Colonic mucosa (tissue), 4 donors: Measurements from ENCODE around the gene DYNLT2. TPM values are rescaled to one million over a fixed set of nuclear protein-coding genes. Genes with fewer than 3 reads are reported as not detected.

Source experiments
- DNase-seq: peaks from one replicate; pipeline ENCODE4 v3.0.0-alpha.2; 2020
- H3K27ac ChIP-seq: fragments of 200-600 bp; one replicate; pipeline ENCODE4 v1.8.0; 2021
- H3K27me3 ChIP-seq: fragments of 200-600 bp; one replicate; pipeline ENCODE4 v1.8.0; 2021
- H3K36me3 ChIP-seq: fragments of 200-600 bp; one replicate; pipeline ENCODE4 v1.8.0; 2021
- H3K4me1 ChIP-seq: fragments of 200-600 bp; one replicate; pipeline ENCODE4 v1.8.0; 2021; ENCODE audit warnings: mild to moderate bottlenecking
- H3K4me3 ChIP-seq: fragments of 200-600 bp; one replicate; pipeline ENCODE4 v1.8.0; 2021
- H3K9ac ChIP-seq, 2 donors: one replicate each; pipeline ENCODE4 v1.7.0; 2013; ENCODE audit warnings: control low read depth in 2 of 2, low read depth in 2 of 2, low read length in 2 of 2
- H3K9me3 ChIP-seq: fragments of 200-600 bp; one replicate; pipeline ENCODE4 v1.8.0; 2021
- intact Hi-C: fragments of 100-400 bp; cut with DNase I; formaldehyde crosslinking; loops from one replicate; pipeline ENCODE4 v1.14.1; 2022
- total RNA-seq, 2 donors: library from RNA; stranded (reverse); fragmentation: NEBNext Ultra II Directional in 1 of 2; extraction: Animal tissue kit (Norgen Biotek cat#: 25700) in 1 of 2; gene quantifications; one replicate each; pipeline ENCODE4 v1.2.1, GENCODE V29; 2021
- TF ChIP-seq, protein P1 (sequence below): fragments of 200-600 bp; IDR thresholded peaks from one replicate; pipeline ENCODE4 v1.8.0; 2022; ENCODE audit warnings: antibody characterized with exemption, mild to moderate bottlenecking
- donor health status: healthy.
- donor health status: DM: no; HTN: no; CAD: no.
- donor health status: DM: no; HTN: no; CAD: no.

The DYNLT2 gene, protein sequence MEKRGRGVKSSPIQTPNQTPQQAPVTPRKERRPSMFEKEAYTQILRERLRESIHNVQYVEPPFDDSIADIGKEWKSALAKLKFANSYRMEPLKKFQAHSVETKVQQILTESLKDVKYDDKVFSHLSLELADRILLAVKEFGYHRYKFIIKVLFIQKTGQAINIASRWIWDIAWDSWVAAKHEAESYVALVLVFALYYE
- 1 to 10 TPM; 1.4 to 2.2 TPM for total RNA-seq

DNA sequence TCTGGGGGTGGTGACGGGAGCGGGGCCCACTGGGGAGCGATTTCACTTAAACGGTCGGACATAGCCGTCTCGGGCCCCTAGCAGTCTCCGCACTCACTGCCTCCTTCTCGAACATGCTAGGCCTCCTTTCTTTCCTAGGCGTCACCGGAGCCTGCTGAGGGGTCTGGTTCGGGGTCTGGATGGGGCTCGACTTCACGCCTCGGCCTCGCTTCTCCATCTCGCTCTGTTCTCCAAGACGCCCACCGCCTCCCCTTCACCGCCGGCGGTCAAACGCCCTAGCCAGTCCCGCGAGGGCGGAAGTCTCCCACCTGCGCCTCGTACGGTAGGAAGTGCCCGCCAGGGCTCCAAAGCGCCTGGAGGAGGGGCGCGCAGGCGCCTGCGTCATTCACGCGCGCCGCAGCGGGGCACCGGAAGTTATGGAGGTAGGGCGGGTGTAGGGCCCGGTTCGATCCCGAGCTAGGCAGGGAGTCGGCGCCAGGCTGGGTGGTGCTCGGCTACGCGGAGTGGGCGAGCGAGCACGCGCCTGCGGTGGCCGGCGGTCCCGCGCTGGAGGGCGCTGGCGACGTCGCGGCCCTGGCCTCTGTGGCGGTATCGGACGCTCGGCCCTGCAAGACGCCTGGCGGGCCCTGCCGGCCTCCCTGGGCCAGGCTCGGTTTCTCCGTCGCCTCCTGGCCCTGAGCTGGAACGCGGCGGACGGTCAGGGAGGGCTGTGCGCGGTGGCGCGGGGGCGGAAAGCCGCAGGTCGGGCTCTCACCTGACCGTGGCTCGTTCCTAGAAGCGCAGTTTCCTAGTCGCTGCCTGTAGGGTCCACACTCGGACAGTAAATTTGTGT is at the start of gene DYNLT2, which contains the start of gene ERMARD:
Gene DYNLT2, minus strand, starts transcription at position 331 of the 832 bp plus-strand sequence. Its CDS starts 114 bp downstream, at position 217.
Gene ERMARD, plus strand, starts transcription at position 381 of the 832 bp plus-strand sequence. Its CDS starts 36 bp downstream, at position 417.
- H3K4me1 ChIP-seq: peaks cover 10% of the 10 kb centered on the region
- H3K27me3 ChIP-seq: no peaks in the 10 kb centered on the region
- peak within 1 kb of the TSS; percentile 81 to 99 for H3K9ac ChIP-seq
- TF ChIP-seq, protein P1, sequence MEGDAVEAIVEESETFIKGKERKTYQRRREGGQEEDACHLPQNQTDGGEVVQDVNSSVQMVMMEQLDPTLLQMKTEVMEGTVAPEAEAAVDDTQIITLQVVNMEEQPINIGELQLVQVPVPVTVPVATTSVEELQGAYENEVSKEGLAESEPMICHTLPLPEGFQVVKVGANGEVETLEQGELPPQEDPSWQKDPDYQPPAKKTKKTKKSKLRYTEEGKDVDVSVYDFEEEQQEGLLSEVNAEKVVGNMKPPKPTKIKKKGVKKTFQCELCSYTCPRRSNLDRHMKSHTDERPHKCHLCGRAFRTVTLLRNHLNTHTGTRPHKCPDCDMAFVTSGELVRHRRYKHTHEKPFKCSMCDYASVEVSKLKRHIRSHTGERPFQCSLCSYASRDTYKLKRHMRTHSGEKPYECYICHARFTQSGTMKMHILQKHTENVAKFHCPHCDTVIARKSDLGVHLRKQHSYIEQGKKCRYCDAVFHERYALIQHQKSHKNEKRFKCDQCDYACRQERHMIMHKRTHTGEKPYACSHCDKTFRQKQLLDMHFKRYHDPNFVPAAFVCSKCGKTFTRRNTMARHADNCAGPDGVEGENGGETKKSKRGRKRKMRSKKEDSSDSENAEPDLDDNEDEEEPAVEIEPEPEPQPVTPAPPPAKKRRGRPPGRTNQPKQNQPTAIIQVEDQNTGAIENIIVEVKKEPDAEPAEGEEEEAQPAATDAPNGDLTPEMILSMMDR: no peak
- peak within 1 kb of the TSS; percentile 80 for H3K4me3 ChIP-seq
- peak; percentile 96 for DNase-seq
- intact Hi-C loops: loop anchor here (2.0 to 10.0 kb wide), 2 partner anchors 47 to 803 kb away; partner anchors contain the start of genes C6orf120, TBP and WDR27
- no peaks in the 10 kb centered on the region for H3K9me3 ChIP-seq
- no peaks in the 10 kb centered on the region for H3K36me3 ChIP-seq
- peak within 1 kb of the TSS; percentile 95 for H3K27ac ChIP-seq

DNA sequence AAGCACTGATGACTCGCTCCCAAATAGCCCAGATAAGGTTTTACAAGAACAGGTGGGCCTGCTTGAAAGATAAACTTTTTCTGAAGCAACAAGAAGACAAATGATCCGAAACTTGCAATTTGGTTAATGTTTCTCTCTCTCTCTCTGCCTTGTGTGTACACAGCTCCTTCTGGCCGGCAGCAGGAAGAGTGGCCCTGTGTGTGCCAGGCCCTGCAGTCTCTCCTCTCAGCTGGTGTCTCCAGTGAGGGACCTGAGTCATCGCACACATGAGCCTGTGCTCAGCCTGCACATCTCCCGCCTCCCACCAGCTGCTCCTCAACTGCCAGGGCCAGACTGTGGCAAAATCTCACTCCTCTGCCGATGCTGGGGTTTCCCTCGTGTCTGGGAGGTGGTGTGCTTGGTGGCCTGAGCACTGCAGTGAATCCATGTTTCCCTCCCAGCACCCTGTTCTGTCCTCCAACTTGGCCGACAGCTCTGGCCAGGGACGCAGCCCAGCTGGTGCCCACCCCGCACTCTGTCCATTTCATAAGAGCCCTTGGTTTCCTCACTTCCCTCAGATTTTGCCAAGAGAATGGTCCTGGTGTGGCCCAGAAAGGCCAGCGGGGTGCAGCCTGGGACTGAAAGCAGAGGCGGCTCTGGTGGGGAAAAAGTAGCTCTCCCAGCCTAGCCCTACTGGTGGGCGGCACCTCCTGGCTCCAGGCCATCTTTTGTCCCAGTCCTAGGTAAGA is 49.5 kb upstream of the DYNLT2 start:
- intact Hi-C loops: no loop called here
- Histone ChIP-seq H3K27ac (no peak overlapping the region), H3K9ac (no peak overlapping the region), H3K27me3 (no peaks in the 10 kb centered on the region), H3K36me3 (no peaks in the 10 kb centered on the region), H3K4me1 (peaks cover 20% of the 10 kb centered on the region), H3K9me3 (no peaks in the 10 kb centered on the region), H3K4me3 (no peak overlapping the region)
- DNase-seq: peak; percentile 70
- TF ChIP-seq, protein P1: no peak

DNA sequence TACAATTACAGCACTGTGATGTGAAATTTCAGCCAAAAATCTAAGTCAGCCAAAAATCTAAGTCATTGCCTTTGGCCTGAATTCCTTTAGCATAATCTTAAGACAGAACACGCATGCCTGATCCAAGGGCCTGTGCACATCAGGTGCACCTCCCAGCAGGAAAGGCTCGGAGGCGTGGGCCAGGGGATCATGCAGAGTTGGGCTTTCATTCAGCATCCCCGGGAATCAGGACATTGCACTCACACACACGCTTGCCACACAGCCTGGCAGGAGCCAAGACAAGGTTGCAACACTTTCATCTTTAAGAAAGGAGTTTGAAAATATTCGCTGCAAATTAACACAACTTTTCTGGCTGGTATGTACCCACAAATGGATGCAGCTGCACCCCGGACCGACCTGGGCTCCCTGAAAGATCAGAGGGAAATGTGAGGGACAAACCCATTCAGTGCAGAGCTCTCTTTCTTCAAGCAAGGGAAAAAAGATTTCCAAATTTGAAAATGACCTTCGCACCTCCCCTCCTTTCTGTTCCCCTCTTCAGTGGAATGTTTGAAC is 48.8 kb upstream of the DYNLT2 start:
- Histone ChIP-seq H3K4me3 (no peak overlapping the region), H3K27me3 (no peaks in the 10 kb centered on the region), H3K9ac (no peak overlapping the region), H3K9me3 (no peaks in the 10 kb centered on the region), H3K36me3 (no peaks in the 10 kb centered on the region), H3K4me1 (peaks cover 20% of the 10 kb centered on the region), H3K27ac (no peak overlapping the region)
- TF ChIP-seq, protein P1: no peak
- peak; percentile 25 for DNase-seq
- intact Hi-C loops: no loop called here

DNA sequence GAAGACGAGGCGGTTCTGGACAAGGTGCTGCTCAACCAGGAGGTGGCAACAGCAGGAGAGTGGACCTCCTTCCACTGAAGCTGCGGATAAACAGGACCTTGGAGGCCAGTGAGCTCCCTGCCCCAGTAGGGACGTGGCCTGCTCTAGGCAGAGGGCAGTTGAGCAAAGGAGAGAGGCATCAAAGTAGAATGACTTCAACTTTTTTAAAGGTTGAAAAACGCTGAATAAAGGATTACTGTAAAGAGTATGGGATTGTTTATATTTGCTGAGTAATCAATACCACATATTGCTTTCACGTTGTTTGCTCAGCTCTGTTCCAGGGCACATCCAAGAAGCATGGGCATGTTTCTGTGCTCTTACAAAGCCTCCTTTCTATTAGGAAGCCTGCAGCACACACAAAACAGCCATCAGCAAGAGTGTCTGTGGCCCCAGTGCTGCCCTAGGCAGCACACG is 48.1 kb upstream of the DYNLT2 start:
- intact Hi-C loops: loop anchor here (10.0 kb wide), 1 partner anchor 725 kb away; no protein-coding TSS in a partner anchor
- no peaks in the 10 kb centered on the region for H3K9me3 ChIP-seq
- TF ChIP-seq, protein P1: no peak
- H3K27ac ChIP-seq: no peak overlapping the region
- DNase-seq: peak; percentile 15
- peaks cover 20% of the 10 kb centered on the region for H3K4me1 ChIP-seq
- H3K4me3 ChIP-seq: no peak overlapping the region
- H3K36me3 ChIP-seq: no peaks in the 10 kb centered on the region
- H3K9ac ChIP-seq: no peak overlapping the region
- no peaks in the 10 kb centered on the region for H3K27me3 ChIP-seq
